Measurements from ENCODE around the gene KCNG3. TPM values are rescaled to one million over a fixed set of nuclear protein-coding genes. Genes with fewer than 3 reads are reported as not detected.

Gene KCNG3
- total RNA-seq, 1 experiment from 2014 or later = 0.94 TPM

DNA sequence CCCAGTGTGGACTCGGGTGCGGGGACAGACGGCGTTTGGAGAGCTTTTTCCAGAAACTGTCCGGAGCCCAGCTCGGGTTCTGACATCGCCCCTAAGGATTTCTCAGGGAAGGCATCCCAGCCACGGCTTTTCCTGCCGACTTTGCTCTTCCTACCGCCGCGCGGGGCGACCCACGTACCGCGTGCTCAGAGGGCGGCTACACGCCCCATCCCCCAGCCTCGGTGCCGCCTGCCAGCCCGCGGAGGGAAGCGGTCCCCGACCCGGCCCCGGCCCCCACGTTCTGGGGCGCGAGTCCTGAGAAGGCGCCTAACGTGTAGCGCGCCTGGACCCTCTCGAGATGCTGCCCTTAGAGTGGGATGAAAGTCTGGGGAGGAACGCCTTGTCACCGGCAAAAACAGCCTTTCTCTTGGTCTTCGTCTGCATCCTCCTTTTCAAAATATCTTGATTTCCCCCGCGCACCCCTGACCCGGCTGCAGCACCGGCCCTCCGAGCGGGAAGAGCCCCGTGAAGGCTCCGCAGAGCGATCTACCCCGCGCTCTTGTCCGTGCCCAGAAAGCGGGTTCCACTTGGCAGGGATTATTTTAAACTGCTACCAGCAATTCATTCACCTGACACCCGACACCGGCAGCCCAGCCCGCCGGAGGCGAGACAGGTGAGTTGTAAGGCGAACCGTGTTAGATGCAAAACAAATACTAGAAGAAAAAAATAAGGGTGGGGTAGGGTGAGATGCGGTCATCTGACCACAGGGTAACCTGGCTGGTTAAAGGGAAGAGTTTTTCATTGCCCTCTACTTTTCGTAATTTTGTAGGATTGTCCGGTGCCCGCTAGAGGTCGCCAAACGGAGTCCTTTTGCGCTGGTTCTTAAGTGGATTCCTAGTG lies 812 bp upstream of the KCNG3 start:
- DNase-seq = peak; percentile 88
- H3K27ac Mint-ChIP-seq (ENCODE audit: unreplicated experiment) = peak overlapping the region; percentile 12
- peak overlapping the region; percentile 77 for H3K4me3 Mint-ChIP-seq (ENCODE audit: low read depth, unreplicated experiment)
- H3K36me3 Mint-ChIP-seq (ENCODE audit: insufficient read depth, unreplicated experiment) = peaks cover 19% of the 10 kb centered on the region
- TSS peak; percentile 56 for BruUV-seq (replicated peaks)
- H3K27me3 Mint-ChIP-seq (ENCODE audit: unreplicated experiment) = no peaks in the 10 kb centered on the region
- H3K4me1 Mint-ChIP-seq (ENCODE audit: low read depth, unreplicated experiment) = no peaks in the 10 kb centered on the region
- CTCF ChIA-PET = no interaction called here
- H3K9me3 Mint-ChIP-seq (ENCODE audit: low read depth, unreplicated experiment) = no peaks in the 10 kb centered on the region
- TF ChIP-seq, protein P1, sequence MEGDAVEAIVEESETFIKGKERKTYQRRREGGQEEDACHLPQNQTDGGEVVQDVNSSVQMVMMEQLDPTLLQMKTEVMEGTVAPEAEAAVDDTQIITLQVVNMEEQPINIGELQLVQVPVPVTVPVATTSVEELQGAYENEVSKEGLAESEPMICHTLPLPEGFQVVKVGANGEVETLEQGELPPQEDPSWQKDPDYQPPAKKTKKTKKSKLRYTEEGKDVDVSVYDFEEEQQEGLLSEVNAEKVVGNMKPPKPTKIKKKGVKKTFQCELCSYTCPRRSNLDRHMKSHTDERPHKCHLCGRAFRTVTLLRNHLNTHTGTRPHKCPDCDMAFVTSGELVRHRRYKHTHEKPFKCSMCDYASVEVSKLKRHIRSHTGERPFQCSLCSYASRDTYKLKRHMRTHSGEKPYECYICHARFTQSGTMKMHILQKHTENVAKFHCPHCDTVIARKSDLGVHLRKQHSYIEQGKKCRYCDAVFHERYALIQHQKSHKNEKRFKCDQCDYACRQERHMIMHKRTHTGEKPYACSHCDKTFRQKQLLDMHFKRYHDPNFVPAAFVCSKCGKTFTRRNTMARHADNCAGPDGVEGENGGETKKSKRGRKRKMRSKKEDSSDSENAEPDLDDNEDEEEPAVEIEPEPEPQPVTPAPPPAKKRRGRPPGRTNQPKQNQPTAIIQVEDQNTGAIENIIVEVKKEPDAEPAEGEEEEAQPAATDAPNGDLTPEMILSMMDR (IDR thresholded peaks at IDR 0.05; ENCODE audit: unreplicated experiment) = peak; percentile 73
- intact Hi-C loops (cut with micrococcal nuclease; ENCODE audit: unreplicated experiment) = loop anchor here (1.0 to 10.0 kb wide), 4 partner anchors 68 to 267 kb away; partner anchors contain the start of gene COX7A2L

DNA sequence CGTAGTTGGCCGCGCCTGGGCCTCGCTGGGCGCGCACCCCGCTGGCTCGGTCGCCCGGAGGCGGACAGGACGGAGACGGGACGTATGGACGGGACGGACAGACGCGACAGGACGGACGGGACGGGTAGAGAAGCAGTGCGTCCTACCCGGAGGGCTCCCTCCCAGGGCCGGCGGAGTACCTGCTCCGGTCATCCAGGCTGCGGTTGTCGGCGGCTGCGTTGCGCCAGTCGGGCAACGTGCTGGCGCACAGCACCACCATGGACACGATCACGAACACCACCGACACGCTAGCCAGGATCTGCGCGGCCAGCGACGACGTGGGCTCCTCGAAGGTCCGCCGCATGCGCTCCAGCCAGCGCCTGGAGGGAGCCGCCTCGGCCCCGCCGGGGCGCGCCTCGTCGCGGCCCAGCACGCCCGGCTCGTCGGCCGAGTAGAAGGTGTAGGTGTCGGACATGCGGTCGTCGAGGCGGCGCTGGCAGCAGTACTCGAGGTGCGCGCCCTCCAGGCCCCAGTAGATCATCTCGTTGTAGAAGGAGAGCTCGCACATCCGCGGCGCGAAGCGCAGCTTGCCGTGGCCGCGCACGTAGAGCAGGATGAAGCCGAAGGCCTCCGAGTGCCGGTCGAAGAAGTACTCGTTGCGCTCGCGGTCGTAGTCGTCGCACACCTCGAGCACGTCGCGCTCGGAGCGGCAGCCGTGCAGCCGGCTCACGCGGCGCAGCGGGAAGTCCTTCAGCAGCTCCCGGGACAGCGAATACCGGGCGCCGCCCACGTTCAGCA lies 903 bp downstream of the KCNG3 start:
- TF ChIP-seq, protein P1 (IDR thresholded peaks at IDR 0.05; ENCODE audit: unreplicated experiment) = no peak
- H3K9me3 Mint-ChIP-seq (ENCODE audit: low read depth, unreplicated experiment) = no peaks in the 10 kb centered on the region
- BruUV-seq (replicated peaks) = no TSS peak
- CTCF ChIA-PET = interaction anchor here (0.6 kb wide), 1 partner anchor 44 kb away, joined by 4 read pairs; no protein-coding TSS in a partner anchor
- no peaks in the 10 kb centered on the region for H3K4me1 Mint-ChIP-seq (ENCODE audit: low read depth, unreplicated experiment)
- peaks cover 19% of the 10 kb centered on the region for H3K36me3 Mint-ChIP-seq (ENCODE audit: insufficient read depth, unreplicated experiment)
- no peak overlapping the region for H3K27ac Mint-ChIP-seq (ENCODE audit: unreplicated experiment)
- no peak for DNase-seq
- H3K4me3 Mint-ChIP-seq (ENCODE audit: low read depth, unreplicated experiment) = peak overlapping the region; percentile 44
- H3K27me3 Mint-ChIP-seq (ENCODE audit: unreplicated experiment) = no peaks in the 10 kb centered on the region
- intact Hi-C loops (cut with micrococcal nuclease; ENCODE audit: unreplicated experiment) = loop anchor here (5.0 to 10.0 kb wide), 2 partner anchors 128 to 266 kb away; partner anchors contain the start of gene COX7A2L

DNA sequence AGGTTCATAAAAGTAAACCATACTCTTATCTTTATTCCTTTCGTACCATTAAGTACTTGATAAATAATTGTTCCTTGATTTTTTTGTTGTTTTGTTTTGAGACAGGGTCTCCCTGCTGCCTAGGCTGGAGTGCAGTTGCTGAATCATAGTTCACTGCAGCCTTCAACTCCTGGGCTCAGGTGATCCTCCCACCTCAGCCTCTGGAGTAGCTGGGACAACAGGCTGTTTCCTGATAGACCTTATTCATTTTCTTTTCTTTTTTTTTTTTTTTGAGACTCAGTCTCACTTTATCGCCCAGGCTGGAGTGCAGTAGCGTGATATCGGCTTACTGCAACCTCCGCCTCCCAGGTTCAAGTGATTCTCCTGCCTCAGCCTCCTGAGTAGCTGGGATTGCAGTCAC lies 5.5 kb downstream of the KCNG3 start:
- no peaks in the 10 kb centered on the region for H3K9me3 Mint-ChIP-seq (ENCODE audit: low read depth, unreplicated experiment)
- no peak overlapping the region for H3K4me3 Mint-ChIP-seq (ENCODE audit: low read depth, unreplicated experiment)
- no peak for DNase-seq
- no TSS peak for BruUV-seq (replicated peaks)
- no peaks in the 10 kb centered on the region for H3K27me3 Mint-ChIP-seq (ENCODE audit: unreplicated experiment)
- peaks cover 7% of the 10 kb centered on the region for H3K36me3 Mint-ChIP-seq (ENCODE audit: insufficient read depth, unreplicated experiment)
- TF ChIP-seq, protein P1 (IDR thresholded peaks at IDR 0.05; ENCODE audit: unreplicated experiment) = no peak
- intact Hi-C loops (cut with micrococcal nuclease; ENCODE audit: unreplicated experiment) = no loop called here
- CTCF ChIA-PET = no interaction called here
- H3K4me1 Mint-ChIP-seq (ENCODE audit: low read depth, unreplicated experiment) = no peaks in the 10 kb centered on the region
- no peak overlapping the region for H3K27ac Mint-ChIP-seq (ENCODE audit: unreplicated experiment)

DNA sequence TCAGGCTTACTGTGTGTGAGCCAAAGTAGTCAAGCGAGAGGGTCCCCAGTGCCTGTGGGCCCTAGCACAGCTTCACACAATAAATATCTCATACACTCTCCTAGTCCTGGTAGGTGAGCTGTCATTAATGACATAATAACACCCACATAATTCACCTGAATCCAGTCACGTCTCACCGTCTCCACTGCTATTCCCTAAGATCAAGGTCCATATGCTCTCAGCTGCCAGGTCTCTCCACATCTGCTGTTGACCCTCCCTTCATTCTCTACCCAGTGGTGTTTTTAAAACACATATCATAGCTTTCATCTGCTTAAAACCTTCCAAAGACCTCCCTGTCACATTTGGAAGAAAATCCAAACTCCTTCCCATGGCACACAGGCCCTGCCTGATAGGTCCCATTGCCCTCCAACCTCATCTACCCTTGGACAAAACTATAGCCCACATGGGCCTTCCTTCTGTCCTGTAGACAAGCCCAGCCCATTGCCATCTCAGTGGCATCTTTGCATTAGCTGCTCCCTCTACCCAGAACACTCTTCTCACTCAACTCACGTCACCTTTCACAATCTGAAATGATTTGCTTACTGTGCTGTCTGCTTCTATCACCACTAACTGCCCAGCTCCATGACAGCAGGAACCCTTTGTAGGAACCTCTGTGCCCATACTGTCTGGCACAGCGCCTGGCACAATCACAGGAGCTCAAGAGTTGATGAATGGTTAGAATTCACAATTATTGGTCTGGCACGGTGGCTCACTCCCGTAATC lies 7.5 kb downstream of the KCNG3 start:
- intact Hi-C loops (cut with micrococcal nuclease; ENCODE audit: unreplicated experiment) = no loop called here
- Mint-ChIP-seq H3K27ac (ENCODE audit: unreplicated experiment) (no peak overlapping the region), H3K9me3 (ENCODE audit: low read depth, unreplicated experiment) (no peaks in the 10 kb centered on the region), H3K36me3 (ENCODE audit: insufficient read depth, unreplicated experiment) (no peaks in the 10 kb centered on the region), H3K4me1 (ENCODE audit: low read depth, unreplicated experiment) (no peaks in the 10 kb centered on the region), H3K4me3 (ENCODE audit: low read depth, unreplicated experiment) (no peak overlapping the region), H3K27me3 (ENCODE audit: unreplicated experiment) (no peaks in the 10 kb centered on the region)
- no TSS peak for BruUV-seq (replicated peaks)
- TF ChIP-seq, protein P1 (IDR thresholded peaks at IDR 0.05; ENCODE audit: unreplicated experiment) = no peak
- CTCF ChIA-PET = no interaction called here
- no peak for DNase-seq

Measured in Calu3 (cell line).